Kidney epithelial cell (primary cell): ENCODE data around the gene SIGLECL1. TPM values are rescaled to one million over a fixed set of nuclear protein-coding genes. Genes with fewer than 3 reads are reported as not detected.

Source experiments
- DNase-seq: peaks from one replicate; pipeline ENCODE4 v3.0.0-alpha.2; 2010; ENCODE audit warnings: low read depth
- H3K27me3 ChIP-seq: 2 replicates; pipeline ENCODE4 v1.6.0; 2011; ENCODE audit warnings: low read length; ENCODE audit not compliant: control insufficient read depth, insufficient read depth
- H3K36me3 ChIP-seq: 2 replicates; pipeline ENCODE4 v1.5.1; 2011; ENCODE audit warnings: low read length; ENCODE audit not compliant: control insufficient read depth, insufficient read depth
- H3K4me3 ChIP-seq: 2 replicates; pipeline ENCODE4 v1.5.1; 2011; ENCODE audit warnings: low read depth, mild to moderate bottlenecking, control low read depth, low read length
- total RNA-seq: library from RNA; depleted of rRNA; stranded (reverse); fragments of >200 nt; gene quantifications from 2 replicates; pipeline ENCODE4 v1.2.3, GENCODE V29; 2015
- TF ChIP-seq, protein P1 (sequence below): IDR thresholded peaks from 2 replicates; pipeline ENCODE4 v1.5.1; 2011; ENCODE audit warnings: mild to moderate bottlenecking, moderate library complexity, low read length, control low read depth, inconsistent platforms; ENCODE audit not compliant: insufficient read depth, poor library complexity, severe bottlenecking

Gene SIGLECL1
- total RNA-seq, 1 donor from 2014 or later: 0.79 TPM

GRCh38 chr19:51311351-51312257 is 60.7 kb downstream of the SIGLECL1 start, which contains the start of gene IGLON5:
Gene IGLON5 (plus strand): TSS chr19:51311644. CDS start chr19:51311848, 204 bp downstream.
- H3K36me3 ChIP-seq: no peaks in the 10 kb centered on the region
- DNase-seq: no peak
- no peak within 1 kb of the TSS for H3K4me3 ChIP-seq
- TF ChIP-seq, protein P1, sequence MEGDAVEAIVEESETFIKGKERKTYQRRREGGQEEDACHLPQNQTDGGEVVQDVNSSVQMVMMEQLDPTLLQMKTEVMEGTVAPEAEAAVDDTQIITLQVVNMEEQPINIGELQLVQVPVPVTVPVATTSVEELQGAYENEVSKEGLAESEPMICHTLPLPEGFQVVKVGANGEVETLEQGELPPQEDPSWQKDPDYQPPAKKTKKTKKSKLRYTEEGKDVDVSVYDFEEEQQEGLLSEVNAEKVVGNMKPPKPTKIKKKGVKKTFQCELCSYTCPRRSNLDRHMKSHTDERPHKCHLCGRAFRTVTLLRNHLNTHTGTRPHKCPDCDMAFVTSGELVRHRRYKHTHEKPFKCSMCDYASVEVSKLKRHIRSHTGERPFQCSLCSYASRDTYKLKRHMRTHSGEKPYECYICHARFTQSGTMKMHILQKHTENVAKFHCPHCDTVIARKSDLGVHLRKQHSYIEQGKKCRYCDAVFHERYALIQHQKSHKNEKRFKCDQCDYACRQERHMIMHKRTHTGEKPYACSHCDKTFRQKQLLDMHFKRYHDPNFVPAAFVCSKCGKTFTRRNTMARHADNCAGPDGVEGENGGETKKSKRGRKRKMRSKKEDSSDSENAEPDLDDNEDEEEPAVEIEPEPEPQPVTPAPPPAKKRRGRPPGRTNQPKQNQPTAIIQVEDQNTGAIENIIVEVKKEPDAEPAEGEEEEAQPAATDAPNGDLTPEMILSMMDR: no peak
- H3K27me3 ChIP-seq: peaks cover 8% of the 10 kb centered on the region

DNA sequence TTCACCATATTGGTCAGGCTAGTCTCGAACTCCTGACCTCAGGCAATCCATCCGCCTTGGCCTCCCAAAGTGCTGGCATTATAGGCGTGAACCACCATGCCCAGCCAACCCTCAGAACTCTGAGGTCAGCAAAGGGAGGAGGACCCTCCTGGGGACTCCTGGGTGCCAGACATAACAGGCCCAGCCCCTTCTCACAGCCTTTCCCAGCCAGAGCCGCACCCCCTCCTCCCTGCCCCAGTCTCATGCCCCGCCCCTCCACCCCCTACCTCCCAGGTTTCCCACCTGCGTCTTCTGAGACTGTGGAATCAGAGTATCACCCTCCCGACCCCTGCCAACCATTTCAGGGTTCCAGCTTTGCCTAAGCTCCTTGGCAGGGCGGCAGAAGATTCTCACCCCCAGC is 65.8 kb downstream of the SIGLECL1 start:
- TF ChIP-seq, protein P1: no peak
- Histone ChIP-seq H3K36me3 (no peaks in the 10 kb centered on the region), H3K4me3 (no peak overlapping the region), H3K27me3 (peaks cover 11% of the 10 kb centered on the region)
- DNase-seq: no peak

DNA sequence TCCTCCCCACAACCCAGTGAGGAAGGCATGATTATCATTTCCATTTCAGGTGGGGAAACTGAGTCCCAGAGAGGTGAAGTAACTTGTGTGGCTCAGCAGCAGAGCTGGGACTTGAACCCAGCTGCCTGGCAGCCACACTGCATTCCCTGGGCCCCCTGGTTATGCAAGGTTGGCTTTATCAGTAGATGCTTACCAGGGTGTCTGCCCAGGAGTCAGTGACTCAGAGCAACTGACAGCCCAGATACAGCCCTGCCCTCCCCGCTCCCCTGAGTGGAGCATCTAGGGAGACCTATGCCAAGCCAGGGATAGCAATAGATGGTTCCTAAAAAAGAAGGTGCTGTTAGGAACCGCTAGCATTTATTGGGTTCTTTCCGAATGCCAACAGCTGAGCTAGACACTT is 66.5 kb downstream of the SIGLECL1 start:
- Histone ChIP-seq H3K4me3 (no peak overlapping the region), H3K36me3 (no peaks in the 10 kb centered on the region), H3K27me3 (peaks cover 6% of the 10 kb centered on the region)
- no peak for DNase-seq
- TF ChIP-seq, protein P1: no peak

DNA sequence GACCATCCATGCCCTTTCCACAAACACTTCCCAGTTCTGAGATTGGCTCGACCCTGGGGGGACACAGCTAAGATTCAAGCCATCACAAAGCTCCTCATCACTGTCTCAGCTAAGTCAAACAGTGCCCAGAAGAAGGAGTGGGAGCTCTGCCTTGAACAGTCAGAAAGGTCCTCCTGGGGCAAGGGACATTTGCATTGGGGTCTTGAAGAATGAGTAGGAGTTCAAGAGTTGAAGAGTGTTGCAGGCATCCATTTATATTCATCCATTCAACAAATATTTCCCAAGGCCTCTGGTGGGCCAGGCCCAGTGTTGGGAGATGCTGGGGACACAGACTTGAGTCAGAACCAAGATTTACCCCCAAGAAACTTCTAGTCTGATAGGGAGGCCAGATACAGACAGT is 67.1 kb downstream of the SIGLECL1 start:
- no peaks in the 10 kb centered on the region for H3K36me3 ChIP-seq
- TF ChIP-seq, protein P1: no peak
- no peak for DNase-seq
- H3K4me3 ChIP-seq: no peak overlapping the region
- peaks cover 2% of the 10 kb centered on the region for H3K27me3 ChIP-seq

Other genes with a start within 250 kb of the SIGLECL1 start
- gene KLK8, start 249.5 kb upstream of the SIGLECL1 start, total RNA-seq: 3.1 and 7.1 TPM in 2 replicates
- gene KLK10, start 231.4 kb upstream of the SIGLECL1 start, total RNA-seq: 6.7 and 9.0 TPM in 2 replicates
- not detected in 2 replicates for gene KLK11, start 224.5 kb upstream of the SIGLECL1 start, total RNA-seq
- not detected in 2 replicates for gene KLK12, start 216.1 kb upstream of the SIGLECL1 start, total RNA-seq
- gene KLK13, start 186.0 kb upstream of the SIGLECL1 start, total RNA-seq: 0.08 and 0.21 TPM in 2 replicates
- gene KLK14, start 168.2 kb upstream of the SIGLECL1 start, total RNA-seq: not detected in 2 replicates
- 19.1 and 23.6 TPM in 2 replicates for gene CTU1, start 142.7 kb upstream of the SIGLECL1 start, total RNA-seq
- gene SIGLEC9, start 126.2 kb upstream of the SIGLECL1 start, total RNA-seq: 0.13 and 0.14 TPM in 2 replicates
- gene SIGLEC7, start 108.8 kb upstream of the SIGLECL1 start, total RNA-seq: not detected in 2 replicates
- gene CD33, start 26.0 kb upstream of the SIGLECL1 start, total RNA-seq: not detected in 2 replicates
- 0.04 and 0.07 TPM in 2 replicates for gene IGLON5, start 60.6 kb downstream of the SIGLECL1 start, total RNA-seq
- gene VSIG10L, start 91.1 kb downstream of the SIGLECL1 start, total RNA-seq: 1.1 and 1.5 TPM in 2 replicates
- 29.8 and 36.9 TPM in 2 replicates for gene ETFB, start 115.3 kb downstream of the SIGLECL1 start, total RNA-seq
- gene CLDND2, start 117.9 kb downstream of the SIGLECL1 start, total RNA-seq: not detected in 2 replicates
- gene NKG7, start 121.6 kb downstream of the SIGLECL1 start, total RNA-seq: not detected in 2 replicates
- gene LIM2, start 136.9 kb downstream of the SIGLECL1 start, total RNA-seq: not detected in 2 replicates
- not detected in 2 replicates for gene C19orf84, start 139.5 kb downstream of the SIGLECL1 start, total RNA-seq
- 0.04 and 0.55 TPM in 2 replicates for gene SIGLEC10, start 166.6 kb downstream of the SIGLECL1 start, total RNA-seq
- gene SIGLEC8, start 207.4 kb downstream of the SIGLECL1 start, total RNA-seq: not detected in 2 replicates
- gene CEACAM18, start 227.5 kb downstream of the SIGLECL1 start, total RNA-seq: not detected in 2 replicates